Measurements from ENCODE around the gene SMARCC1.
"Not testable (repeated sequence)": the region's sequence is repeated elsewhere in the genome, so short reads cannot be mapped to it uniquely, and the experiment has no call there.

Gene SMARCC1

DNA sequence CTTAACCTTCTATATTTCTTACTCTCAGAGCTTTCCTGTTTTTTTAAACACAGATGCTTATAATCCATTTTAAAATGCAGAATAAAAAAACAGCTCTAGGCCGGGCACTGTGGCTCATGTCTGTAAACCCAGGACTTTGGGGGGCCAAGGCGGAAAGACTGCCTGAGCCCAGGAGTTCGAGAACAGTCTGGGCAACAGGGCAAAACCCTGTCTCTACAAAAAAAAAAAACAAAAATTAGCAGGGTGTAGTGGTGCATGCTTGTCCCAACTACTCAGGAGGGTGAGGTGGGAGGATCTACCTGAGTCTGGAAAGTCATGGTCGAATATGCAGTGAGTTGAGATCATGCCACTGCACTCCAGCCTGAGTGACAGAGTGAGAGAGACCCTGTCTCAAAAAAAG lies 15.5 kb downstream of the SMARCC1 start:
- no peak for DNase-seq

DNA sequence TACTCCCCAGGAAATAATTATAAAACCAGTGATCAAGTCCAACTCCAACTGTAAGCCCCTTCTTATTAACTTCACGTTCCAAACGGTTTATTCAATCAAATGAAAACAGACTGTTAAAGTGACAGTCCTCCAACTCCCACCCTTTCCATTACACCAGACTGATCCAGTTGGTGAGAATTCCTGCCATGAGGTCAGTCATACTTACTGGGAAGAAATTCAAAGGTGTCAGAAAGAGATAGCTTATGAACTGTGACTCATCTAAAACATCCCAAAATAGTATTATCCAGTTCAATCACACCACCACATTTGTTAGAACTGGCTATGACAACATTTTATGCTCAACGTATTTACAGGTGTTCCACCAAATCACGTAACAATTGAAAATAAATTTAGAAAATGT lies 19.5 kb downstream of the SMARCC1 start:
- DNase-seq: no peak

DNA sequence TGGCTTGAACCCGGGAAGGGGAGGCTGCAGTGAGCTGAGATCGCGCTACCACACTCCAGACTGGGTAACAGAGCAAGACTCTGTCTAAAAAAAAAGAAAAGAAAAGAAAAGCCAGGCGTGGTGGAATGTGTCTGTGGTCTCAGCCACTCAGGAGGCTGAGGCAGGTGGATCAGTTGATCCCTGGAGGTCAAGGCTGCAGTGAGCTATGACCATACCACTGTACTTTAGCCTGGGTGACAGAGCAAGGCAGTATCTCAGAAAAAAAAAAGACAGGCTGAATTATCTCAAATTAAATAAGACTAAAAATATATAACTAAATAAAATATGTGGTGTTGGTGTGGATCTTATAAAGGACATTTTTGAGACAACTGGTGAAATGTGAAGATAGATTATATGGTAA lies 20.6 kb downstream of the SMARCC1 start:
- DNase-seq: no peak

DNA sequence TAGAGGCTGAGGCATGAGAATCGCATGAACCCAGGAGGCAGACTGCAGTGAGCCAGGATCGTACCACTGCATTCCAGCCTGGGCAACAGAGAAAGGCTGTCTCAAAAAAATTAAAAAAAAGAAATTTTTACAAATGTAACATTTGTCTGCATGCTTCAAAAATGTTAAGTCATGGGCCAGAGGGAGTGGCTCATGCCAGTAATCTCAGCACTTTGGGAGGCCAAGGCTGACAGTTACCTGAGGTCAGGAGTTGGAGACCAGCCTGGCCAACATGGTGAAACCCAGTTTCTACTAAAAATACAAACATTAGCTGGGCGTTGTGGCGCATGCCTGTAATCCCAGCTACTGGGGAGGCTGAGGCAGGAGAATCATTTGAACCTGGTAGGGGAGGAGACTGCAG lies 21.5 kb downstream of the SMARCC1 start:
- DNase-seq: not testable (repeated sequence)

DNA sequence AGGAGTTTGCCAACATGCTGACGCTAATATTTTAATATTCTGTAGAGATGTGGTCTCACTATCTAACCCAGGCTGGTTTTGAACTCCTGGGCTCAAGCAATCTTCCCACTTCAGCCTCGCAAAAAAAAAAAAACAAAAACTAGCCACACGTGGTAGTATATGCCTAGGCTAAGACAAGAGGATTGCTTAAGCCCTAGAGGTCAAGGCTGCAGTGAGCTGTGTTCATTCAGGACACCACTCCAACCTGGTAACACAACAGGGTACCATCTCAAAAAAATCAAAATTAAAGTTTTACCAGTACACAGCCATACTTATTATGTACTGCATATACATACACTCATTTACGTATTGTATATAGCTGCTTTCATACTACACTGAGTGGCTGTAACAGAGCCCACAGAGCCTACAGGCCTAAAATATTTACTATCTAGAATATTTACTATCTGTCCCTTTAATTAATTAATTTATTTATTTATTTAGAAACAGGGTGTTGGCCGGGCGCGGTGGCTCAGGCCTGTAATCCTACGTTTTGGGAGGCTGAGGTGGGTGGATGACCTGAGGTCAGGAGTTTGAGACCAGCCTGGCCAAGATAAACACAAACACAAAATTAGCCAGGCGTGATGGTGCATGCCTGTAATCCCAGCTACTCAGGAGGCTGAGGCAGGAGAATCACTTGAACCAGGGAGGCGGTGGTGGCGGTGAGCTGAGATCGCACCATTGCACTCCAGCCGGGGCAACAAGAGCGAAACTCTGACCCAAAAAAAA lies 23.2 kb downstream of the SMARCC1 start:
- DNase-seq: no peak

DNA sequence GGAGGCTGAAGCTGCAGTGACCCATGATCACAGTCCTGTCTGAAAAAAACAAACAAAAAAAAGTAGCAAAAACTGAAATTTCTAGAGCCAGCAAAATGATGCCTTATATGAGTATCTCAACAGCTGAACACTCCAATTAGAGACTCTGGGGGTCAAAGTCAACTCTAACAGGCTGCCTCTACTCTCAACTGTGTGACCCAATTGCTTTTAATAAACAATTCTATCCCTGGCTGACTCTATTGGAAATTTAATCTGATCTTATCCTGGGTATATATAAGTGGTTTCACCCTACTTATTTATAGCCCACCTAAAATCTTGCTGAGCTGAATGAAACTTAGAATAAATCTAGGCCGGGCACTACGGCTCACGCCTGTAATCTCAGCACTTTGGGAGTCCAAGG lies 29.0 kb downstream of the SMARCC1 start:
- no peak for DNase-seq

DNA sequence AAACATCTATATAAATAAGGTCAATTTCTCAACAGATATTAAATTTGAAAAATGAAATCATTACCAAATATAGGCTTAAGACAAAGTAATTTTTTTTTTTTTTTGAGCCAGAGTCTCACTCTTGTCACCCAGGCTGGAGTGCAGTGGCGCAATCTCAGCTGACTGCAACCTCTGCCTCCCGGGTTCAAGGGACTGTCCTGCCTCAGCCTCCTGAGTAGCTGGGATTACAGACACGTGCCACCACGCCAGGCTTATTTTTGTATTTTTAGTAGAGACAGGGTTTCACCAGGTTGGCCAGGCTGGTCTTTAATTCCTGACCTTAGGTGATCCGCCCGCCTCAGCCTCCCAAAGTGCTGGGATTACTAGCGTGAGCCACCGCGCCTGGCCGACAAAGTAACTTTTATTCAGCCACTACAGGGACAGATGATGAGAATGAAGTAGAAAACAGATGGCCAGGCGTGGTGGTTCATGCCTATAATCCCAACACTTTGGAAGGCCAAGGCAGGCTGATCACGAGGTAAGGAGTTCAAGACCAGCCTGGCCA lies 30.8 kb downstream of the SMARCC1 start:
- DNase-seq: not testable (repeated sequence)

DNA sequence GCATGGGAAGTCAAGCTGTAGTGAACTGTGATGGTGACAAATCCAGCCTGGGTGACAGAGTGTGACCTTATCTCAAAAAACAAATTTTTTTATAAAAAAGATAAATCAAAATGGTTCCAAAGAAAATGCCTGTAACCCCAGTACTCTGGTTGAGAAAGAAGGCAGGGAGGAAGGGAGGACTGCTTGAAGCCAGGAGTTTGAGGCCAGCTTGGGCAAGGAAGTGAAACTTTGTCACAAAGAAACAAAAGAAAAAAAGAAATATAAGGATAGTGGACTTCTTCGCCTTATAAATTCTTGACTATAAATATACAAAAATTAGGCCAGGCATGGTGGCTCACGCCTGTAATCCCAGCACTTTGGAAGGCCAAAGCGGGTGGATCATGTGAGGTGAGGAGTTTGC lies 34.1 kb downstream of the SMARCC1 start:
- no peak for DNase-seq

DNA sequence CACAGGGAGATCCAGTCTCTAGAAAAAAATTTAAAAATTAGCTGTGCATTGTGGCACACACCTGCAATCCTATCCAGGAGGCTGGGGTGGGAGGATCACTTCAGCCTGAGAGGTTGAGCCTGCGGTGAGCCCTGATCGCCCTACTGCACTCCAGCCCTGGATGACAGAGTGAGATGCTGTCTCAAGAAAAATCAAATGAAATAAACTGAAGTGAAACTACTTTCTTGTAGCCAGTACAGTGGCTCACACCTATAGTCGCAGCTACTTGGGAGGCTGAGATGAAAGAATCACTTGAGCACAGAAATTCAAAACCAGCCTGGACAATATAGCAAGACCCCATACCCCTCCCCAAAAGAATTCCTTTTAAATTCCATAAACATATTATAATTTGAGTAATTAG lies 35.4 kb downstream of the SMARCC1 start:
- DNase-seq: no peak

DNA sequence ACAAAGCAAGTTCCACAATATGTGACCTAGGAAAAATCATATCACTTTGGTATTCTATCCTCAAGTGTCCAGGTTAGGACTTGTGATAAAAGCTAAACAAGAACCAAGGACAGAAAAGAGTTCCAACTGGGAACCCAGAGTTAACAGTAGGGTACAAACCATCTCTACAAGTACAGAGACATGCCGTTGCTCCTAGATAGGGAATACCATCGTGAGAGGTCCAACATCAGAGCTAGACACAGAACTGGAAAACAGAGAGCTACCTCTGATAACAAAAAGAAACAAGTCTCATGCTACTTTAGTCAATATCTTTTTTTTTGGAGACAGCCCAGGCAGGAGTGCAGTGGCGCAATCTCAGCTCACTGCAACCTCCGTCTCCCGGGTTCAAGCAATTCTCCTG lies 37.8 kb downstream of the SMARCC1 start:
- DNase-seq: no peak

DNA sequence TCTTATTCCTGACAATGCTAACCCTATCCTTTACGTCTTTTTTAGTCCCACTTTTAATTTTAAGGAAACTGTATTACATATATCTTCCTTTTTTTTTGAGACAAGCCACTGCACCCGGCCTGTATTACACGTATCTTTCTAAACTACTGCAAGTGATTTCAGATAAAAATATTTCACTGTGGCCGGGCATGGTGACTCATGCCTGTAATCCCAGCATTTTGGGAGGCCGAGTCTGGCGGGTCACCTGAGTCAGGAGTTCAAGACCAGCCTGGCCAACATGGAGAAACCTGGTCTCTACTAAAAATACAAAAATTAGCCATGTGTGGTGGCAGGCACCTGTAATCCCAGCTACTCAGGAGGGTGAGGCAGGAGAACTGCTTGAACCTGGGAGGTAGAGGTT lies 38.3 kb downstream of the SMARCC1 start:
- DNase-seq: not testable (repeated sequence)

DNA sequence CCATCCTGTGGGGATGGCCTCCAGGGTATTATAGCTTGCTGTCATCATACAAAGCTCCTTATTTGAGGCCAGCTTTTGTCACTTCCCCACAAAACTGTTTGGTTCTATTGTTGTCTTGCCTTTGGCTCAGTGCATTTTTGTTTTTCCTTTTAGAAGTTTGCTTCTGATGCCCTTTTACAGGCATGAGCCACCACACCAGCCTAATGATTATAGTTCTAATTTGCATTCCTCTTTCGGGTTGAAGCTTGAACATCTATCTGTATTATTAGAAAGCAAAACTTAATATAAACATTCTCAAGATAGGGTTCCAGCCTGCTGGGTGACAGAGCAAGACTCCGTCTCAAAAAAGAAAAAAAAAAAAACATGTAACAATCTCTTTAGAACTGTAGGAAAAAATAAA lies 39.8 kb downstream of the SMARCC1 start:
- no peak for DNase-seq

DNA sequence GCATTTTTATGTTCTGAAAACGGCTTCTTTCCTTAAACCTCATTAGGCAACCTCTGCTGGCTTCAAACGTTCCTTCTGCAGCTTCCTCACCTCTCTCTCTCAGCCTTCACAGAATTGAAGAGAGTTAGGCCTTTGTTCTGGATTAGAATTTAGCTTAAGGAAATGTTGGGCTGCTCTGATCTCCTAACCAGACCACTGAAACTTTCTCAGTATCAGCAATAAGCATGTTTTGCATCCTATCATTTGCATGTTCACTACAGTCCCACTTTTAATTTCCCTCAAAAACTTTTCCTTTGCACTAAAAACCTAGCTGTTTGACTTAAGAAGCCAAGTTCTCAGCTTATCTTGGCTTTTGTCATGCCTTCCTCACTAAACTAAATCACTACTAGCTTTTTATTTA lies 49.5 kb downstream of the SMARCC1 start:
- no peak for DNase-seq

DNA sequence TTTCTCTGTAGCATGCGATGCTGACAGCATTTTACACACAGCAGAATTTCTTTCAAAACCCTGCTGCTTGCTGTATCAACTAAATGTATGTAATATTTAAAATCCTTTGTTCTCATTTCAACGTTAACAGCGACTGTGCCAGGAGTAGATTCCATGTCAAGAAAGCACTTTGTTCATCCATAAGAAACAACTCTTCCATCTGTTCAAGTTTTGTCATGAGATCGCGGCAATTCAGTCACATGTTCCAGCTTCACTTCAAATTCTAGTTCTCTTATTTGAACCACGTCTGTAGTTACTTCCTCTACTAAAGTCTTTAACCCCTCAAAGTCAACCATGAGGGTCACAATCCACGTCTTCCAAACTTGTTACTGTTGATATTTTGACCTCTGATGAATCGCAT lies 50.6 kb downstream of the SMARCC1 start:
- DNase-seq: no peak

DNA sequence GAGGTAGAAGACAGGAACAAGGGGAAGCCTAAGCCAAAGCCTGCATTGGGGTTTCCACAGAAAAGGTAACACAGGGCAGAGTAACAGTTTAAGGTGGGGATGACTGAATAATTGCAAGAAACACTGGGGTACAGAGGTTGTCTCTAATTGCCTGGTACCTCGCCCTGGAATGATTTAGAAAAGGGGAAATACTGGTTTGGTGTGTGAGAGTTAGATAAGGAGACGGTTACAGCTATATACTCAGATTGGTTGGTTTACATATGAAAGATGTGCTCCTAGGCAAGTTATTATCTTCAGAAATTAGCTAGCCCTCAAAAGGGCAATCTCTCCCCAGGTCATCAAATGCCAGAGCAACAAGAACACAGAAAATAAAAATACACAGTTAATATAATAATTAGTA lies 58.8 kb downstream of the SMARCC1 start:
- DNase-seq: no peak

DNA sequence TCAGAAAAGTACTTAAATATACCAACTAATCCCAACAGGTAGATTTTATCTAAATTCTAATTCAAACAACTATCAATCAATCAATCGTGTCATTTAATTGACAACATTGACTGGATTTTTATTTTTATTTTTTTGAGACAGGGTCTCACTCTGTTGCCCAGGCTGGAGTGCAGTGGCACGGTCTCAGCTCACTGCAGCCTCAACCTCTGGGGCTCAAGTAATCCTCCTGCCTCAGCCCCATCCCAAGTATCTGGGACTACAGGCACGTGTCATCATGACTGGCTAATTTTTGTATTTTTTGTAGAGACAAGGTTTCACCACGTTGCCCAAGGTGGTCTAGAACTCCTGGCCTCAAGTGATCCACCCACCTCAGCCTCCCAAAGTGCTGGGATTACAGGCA lies 64.2 kb downstream of the SMARCC1 start:
- DNase-seq: not testable (repeated sequence)

DNA sequence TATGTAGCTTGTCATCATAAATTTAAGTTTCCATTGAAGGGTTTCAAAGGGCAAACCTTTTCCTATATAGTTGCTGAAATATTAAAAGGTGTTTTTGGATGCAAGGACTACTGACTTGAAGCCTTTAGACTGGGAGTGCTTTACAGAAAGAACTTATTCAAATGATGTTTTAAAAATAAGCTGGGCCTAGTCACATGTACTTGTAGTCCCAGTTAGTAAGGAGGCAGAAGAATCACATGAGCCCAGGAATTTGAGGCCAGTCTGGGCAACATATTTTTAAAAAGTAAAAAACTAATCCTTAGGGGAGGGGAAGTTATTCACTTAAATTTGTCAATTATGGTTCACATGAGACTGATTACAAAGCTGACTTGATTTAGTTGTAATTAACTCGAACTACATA lies 65.0 kb downstream of the SMARCC1 start:
- DNase-seq: no peak

DNA sequence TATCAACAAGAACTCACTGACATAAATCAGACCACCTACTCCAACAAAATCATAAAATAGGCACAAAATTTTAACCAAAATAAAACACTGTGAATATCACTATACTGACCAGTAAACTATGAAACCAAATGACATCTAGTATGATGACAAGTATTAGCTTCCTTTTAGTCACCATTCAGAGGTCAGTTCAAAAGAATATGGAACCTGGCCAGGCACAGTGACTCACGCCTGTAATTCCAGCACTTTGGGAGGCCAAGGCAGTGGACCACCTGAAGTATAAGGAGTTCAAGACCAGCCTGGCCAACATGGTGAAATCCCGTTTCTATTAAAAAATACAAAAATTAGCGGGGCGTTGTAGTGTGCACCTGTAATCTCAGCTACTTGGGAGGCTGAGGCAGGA lies 65.8 kb downstream of the SMARCC1 start:
- DNase-seq: no peak

DNA sequence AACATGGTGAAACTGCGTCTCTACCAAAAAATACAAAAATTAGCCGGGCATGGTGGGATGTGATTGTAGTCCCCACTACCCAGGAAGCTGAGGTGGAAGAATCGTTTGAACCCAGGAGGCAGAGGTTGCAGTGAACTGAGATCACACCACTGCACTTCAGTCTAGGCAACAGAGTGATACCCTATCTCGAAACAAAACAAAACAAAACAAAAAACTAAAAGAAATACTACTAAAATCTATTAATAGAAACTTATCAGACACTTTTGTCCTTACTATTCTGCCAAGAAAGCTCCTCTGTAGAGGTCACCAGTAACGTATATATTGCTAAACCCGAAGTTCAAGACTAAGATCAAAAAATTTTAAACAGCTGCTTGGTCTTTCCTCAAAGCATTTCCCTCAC lies 67.1 kb downstream of the SMARCC1 start:
- no peak for DNase-seq

DNA sequence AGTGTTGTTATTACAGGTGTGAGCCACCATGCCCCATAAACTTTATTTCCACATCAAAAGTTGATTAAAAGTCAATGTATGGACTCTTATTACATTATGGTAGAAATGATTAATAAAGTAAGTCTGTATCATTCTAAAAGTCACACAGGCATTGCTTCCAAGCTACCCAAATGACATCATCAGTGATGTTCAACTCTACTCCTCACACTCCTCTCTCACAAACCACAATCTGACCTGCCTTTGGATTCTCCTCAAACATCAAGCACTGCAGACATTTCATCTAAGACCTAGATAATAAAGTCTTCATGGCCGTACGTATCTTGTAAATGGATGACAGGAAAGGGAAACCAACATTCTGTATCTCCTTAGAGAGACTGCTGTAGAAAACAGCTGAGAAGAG lies 68.0 kb downstream of the SMARCC1 start:
- DNase-seq: no peak

DNA sequence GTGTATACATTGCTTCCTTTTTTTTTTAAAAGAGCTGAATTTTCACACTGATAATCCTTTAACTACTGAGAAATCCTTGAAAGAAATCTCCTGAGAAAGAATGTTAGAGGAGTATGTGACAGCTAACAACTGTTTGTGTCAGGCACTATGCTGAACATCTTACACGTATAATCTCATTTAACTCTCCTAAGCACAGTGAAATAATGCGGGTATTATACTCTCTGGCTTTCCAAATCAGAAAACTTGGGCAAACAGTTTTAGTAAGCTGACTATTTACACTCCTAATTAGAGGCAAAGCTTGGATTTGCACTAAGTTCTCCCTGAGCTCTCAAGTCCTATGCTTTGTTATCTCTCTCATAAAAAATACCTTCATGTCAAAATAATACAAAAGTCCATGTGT lies 69.3 kb downstream of the SMARCC1 start:
- no peak for DNase-seq

DNA sequence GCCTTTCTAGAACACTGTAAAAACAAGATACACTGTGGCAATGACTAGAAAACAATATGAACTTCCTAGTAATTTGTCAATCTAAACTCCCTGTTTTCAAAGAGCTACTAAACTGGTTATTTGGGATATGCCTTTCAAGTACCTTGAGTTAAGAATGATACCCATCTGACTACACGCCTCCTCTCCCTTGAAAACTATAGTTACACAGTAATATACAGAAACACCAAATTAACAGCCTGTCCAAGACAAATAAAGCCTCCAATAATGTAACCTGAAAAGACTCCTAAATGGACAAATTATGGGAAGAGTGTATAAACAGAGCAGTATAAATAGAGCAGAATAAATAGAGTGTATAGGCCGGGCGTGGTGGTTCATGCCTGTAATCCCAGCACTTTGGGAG lies 70.1 kb downstream of the SMARCC1 start:
- no peak for DNase-seq

DNA sequence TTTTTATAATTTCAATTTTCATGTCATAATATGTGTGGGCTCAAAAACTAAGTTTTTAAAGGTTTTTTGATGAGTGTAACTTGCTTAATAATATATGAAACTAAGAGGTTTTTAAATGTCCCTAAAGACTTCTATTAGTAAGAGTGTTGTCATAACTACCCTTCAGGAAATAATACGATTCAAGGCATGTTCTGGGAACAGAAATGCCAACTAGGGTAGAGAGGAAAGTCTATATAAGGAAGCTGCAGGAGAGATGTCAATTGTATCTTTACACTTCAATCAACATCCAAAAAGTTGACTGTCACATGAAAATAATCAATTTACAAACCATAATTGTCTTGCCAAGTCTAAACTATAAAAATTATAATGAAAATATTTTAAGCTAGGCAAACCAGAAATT lies 76.3 kb downstream of the SMARCC1 start:
- no peak for DNase-seq

DNA sequence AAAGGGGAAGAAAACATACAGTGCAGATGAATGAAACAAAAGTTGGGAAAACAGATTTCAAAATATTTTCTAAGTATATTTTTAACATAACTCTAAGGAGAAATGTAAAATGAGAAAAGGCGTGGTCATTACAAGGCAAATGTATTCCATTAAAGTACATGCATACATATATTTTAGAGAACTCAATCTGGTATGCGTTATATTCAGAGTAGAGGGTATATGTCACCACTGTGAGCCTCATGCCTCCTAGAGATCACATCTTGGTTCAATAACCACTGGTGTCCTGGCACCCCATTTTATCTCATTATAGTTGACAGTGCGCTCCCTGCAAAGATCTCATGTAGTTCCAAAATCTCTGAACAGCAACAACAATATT lies 77.5 kb downstream of the SMARCC1 start:
- DNase-seq: no peak

DNA sequence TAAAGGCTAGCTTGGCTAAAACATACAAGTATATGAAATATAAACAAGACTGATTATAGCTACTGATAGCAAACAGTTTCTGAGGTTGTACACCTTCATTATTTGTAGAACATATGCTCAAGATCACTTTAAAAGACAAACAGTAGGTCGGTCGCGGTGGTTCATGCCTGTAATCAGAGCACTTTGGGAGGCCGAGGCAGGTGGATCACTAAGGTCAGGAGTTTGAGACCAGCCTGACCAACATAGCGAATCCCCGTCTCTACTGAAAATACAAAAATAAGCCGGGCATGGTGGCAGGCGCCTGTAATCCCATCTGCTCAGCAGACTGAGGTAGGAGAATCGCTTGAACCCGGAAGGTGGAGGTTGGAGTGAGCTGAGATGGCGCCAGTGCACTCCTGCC lies 80.3 kb downstream of the SMARCC1 start:
- no peak for DNase-seq

All from central memory CD4-positive, alpha-beta T cell (primary cell).